HUES48 (cell line): ENCODE measurements around the gene RIPOR2.
"Not testable (repeated sequence)": the region's sequence is repeated elsewhere in the genome, so short reads cannot be mapped to it uniquely, and the experiment has no call there.

Source experiments
- H3K27ac ChIP-seq: one replicate; pipeline ENCODE4 v1.7.0; 2013; ENCODE audit warnings: low read depth, low read length, inconsistent platforms
- H3K27me3 ChIP-seq: 2 replicates; pipeline ENCODE4 v1.6.1; 2013; ENCODE audit warnings: mild to moderate bottlenecking, low read length; ENCODE audit not compliant: control insufficient read depth, insufficient read depth
- H3K36me3 ChIP-seq: 2 replicates; pipeline ENCODE4 v1.6.1; 2013; ENCODE audit warnings: low read length; ENCODE audit not compliant: control insufficient read depth, insufficient read depth
- H3K4me1 ChIP-seq: 2 replicates; pipeline ENCODE4 v1.6.1; 2013; ENCODE audit warnings: mild to moderate bottlenecking, low read length; ENCODE audit not compliant: control insufficient read depth, insufficient read depth
- H3K4me3 ChIP-seq: 2 replicates; pipeline ENCODE4 v1.5.1; 2013; ENCODE audit warnings: mild to moderate bottlenecking, low read depth, low read length
- H3K9ac ChIP-seq: 2 replicates; pipeline ENCODE4 v1.6.1; 2013; ENCODE audit warnings: mild to moderate bottlenecking, low read depth, low read length, moderate library complexity
- H3K9me3 ChIP-seq: 2 replicates; pipeline ENCODE4 v1.6.1; 2013; ENCODE audit warnings: low read length; ENCODE audit not compliant: control insufficient read depth, insufficient read depth

RIPOR2 gene

DNA sequence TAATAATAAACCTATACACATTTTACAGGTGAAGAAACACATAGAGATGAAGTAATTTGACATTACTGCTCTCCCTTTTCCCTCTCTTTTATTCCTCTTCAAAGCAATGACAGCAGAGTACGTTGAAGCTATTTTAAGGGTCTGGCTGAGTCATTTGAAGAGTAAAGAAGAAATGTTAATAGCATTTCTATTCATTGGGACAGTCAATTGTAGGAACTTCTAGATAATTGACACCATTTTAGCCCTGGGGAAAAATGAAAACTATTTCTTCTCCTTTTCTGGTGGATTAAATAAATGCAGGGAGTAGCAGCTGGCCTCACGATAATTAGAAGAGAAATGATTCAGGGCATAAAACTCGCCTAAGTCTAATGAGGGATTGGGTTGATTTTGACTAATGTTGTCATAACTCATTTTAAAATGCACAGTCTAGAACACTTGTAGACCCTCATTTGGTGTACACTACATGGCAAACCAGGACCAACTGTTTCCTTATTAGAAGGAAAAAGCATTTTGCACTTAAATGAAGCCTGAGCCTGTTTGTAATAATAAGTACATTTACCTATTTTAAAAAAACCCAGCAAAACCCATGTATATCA is 48.1 kb downstream of the RIPOR2 start:
- peaks cover 17% of the 10 kb centered on the region for H3K4me1 ChIP-seq
- no peaks in the 10 kb centered on the region for H3K27me3 ChIP-seq
- no peak overlapping the region for H3K27ac ChIP-seq
- no peaks in the 10 kb centered on the region for H3K36me3 ChIP-seq
- H3K9me3 ChIP-seq, result no peaks in the 10 kb centered on the region
- H3K9ac ChIP-seq, result no peak overlapping the region
- H3K4me3 ChIP-seq, result no peak overlapping the region

DNA sequence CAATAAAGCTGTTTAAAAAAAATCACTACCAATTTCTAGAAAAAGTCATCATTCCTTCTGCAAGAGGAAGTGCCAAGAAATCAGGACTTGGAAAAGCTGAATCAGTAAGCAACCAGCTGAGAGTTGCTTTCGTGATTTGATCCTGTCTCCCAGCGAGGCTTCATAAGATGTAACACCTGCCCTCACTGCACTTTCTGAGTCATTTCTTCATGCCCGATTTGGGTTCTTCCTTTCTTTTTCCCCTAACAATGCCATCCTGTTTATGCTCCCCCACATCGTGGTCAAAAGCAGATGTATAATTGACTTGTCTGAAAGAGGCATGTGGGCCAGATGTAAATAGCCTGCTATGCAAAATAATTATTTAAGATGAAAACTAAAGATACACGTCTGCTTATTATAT is 52.1 kb downstream of the RIPOR2 start:
- H3K4me1 ChIP-seq, result peaks cover 29% of the 10 kb centered on the region
- no peaks in the 10 kb centered on the region for H3K27me3 ChIP-seq
- no peaks in the 10 kb centered on the region for H3K9me3 ChIP-seq
- H3K36me3 ChIP-seq, result no peaks in the 10 kb centered on the region
- H3K9ac ChIP-seq, result no peak overlapping the region
- H3K4me3 ChIP-seq, result no peak overlapping the region
- H3K27ac ChIP-seq, result no peak overlapping the region

GRCh38 chr6:24882835-24883555 is 52.8 kb downstream of the RIPOR2 start:
- Histone ChIP-seq H3K9ac (no peak overlapping the region), H3K9me3 (no peaks in the 10 kb centered on the region), H3K4me1 (peaks cover 27% of the 10 kb centered on the region), H3K27me3 (no peaks in the 10 kb centered on the region), H3K27ac (no peak overlapping the region), H3K4me3 (no peak overlapping the region), H3K36me3 (no peaks in the 10 kb centered on the region)

GRCh38 chr6:24882295-24882694 is 53.5 kb downstream of the RIPOR2 start:
- Histone ChIP-seq H3K9me3 (no peaks in the 10 kb centered on the region), H3K9ac (no peak overlapping the region), H3K27ac (no peak overlapping the region), H3K36me3 (no peaks in the 10 kb centered on the region), H3K4me3 (no peak overlapping the region), H3K27me3 (no peaks in the 10 kb centered on the region), H3K4me1 (peaks cover 27% of the 10 kb centered on the region)

DNA sequence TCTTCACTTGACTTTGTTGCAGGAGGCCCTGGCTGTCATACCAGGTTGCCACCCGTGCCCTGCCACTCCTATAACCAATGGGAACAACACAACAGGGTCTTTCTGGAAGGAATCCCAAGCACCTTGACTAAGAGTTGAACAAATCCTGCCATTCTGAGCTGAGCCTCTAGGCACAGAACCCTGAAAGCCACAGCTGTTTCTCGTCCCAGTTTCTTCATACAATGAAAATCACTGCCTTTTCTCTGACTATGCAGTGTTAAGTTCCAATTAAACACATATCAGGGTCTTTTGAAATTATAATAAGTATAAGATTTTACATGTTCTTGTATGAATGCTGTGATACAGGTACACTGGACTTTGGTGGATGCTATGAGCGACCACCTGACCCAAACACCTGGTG is 54.4 kb downstream of the RIPOR2 start:
- Histone ChIP-seq H3K4me3 (no peak overlapping the region), H3K36me3 (no peaks in the 10 kb centered on the region), H3K9me3 (no peaks in the 10 kb centered on the region), H3K4me1 (peaks cover 33% of the 10 kb centered on the region), H3K9ac (no peak overlapping the region), H3K27me3 (no peaks in the 10 kb centered on the region), H3K27ac (no peak overlapping the region)

DNA sequence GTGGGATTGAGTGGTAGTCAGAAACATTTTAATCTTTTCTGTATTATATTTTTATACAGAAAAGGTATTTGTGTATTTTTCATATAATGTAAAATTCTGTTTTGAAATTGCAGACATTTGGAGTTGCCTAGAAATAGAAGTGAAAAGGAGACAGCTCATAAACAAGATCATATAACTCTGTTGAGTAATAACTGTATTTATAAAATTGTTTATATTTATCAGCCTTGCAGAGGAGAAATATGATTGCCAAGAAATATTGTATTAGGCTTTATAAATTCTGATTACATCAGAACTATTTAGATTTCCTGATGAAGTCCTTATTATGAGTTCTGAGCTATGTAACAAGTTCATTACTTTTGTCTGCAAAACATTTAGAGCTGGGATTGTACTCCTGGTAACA is 55.3 kb downstream of the RIPOR2 start:
- H3K27me3 ChIP-seq, result no peaks in the 10 kb centered on the region
- no peaks in the 10 kb centered on the region for H3K36me3 ChIP-seq
- H3K4me3 ChIP-seq, result no peak overlapping the region
- peaks cover 35% of the 10 kb centered on the region for H3K4me1 ChIP-seq
- no peaks in the 10 kb centered on the region for H3K9me3 ChIP-seq
- H3K9ac ChIP-seq, result no peak overlapping the region
- no peak overlapping the region for H3K27ac ChIP-seq

DNA sequence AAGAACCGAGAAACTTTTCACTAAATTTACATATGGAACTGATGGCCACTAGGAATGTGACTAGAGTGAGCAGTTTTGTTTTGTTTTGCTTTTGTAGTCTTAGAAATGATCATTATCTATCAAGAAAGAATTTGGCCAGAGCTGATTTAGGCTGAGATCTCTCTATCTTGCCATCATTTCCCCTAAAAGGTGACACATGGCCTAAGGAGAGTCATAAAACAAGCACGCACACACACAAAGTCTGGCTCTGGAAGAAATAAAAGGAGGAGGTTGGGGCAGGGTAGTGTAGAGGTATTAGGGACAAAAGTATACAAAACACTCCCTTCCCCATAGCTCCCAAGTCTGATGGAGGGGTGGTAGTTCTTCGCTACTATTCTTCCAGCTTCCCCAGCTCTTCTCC is 56.4 kb downstream of the RIPOR2 start:
- no peaks in the 10 kb centered on the region for H3K27me3 ChIP-seq
- H3K4me1 ChIP-seq, result peaks cover 35% of the 10 kb centered on the region
- H3K4me3 ChIP-seq, result no peak overlapping the region
- no peak overlapping the region for H3K27ac ChIP-seq
- H3K9me3 ChIP-seq, result no peaks in the 10 kb centered on the region
- H3K36me3 ChIP-seq, result no peaks in the 10 kb centered on the region
- no peak overlapping the region for H3K9ac ChIP-seq

GRCh38 chr6:24877747-24878146 is 58.0 kb downstream of the RIPOR2 start:
- H3K36me3 ChIP-seq, H3K9me3 ChIP-seq, H3K9ac ChIP-seq, H3K27me3 ChIP-seq, H3K4me3 ChIP-seq: not testable (repeated sequence)
- Histone ChIP-seq H3K4me1 (peaks cover 40% of the 10 kb centered on the region), H3K27ac (peak overlapping the region; percentile 86)

DNA sequence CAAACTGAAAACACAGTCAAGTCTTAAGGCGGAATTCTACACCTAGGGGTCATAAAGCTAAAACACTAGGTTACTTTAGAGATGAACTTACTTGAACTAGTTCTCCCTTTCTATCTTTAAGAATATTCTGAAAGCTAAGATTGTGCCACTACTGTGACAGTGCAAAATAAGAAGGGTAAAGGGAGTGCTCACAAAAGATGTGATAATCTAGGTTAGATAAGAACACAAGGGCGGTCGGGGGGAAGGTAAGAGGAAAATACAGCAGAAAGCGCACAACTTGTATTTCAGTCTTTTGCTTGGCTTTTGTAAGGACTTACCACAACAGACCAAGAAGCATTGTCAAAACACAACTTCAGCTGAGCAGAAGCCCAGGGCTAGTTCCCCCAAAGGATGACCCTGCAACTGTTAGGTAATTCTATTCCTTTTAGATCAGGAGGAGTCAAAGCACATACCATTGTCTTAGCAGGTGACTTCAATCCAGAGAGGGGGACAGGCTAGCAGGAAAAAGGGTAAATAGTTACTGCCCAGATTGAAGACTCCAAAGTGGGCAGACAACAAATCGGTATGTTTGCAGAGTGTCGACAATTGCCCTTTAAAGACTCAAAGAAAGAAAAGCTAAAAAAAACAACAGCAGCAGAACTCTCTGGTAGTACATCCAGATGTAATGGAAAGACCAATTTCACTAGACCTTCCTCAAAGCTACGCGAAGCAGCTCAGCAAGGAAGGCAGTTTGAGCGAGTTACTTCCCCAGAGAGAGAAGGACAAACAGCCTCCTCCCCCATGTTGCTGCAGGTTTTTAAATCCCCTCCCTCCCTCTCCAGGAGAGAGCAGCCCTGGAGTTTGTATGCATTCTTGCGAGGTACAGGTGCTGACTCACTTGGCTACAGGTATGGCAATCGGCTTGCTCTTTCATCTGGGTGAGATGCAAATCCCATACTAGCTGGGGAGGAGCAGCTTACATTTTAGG is 59.0 kb downstream of the RIPOR2 start:
- H3K27ac ChIP-seq, result peak overlapping the region; percentile 86
- H3K9ac ChIP-seq, result peak overlapping the region; percentile 9; the same call in 1 of the 2 replicates
- H3K4me1 ChIP-seq, result peaks cover 44% of the 10 kb centered on the region
- H3K27me3 ChIP-seq, result no peaks in the 10 kb centered on the region
- peaks cover 4% of the 10 kb centered on the region; the same call in 1 of the 2 replicates for H3K36me3 ChIP-seq
- H3K9me3 ChIP-seq, result no peaks in the 10 kb centered on the region
- H3K4me3 ChIP-seq, result peak overlapping the region; percentile 36; the same call in 1 of the 2 replicates

DNA sequence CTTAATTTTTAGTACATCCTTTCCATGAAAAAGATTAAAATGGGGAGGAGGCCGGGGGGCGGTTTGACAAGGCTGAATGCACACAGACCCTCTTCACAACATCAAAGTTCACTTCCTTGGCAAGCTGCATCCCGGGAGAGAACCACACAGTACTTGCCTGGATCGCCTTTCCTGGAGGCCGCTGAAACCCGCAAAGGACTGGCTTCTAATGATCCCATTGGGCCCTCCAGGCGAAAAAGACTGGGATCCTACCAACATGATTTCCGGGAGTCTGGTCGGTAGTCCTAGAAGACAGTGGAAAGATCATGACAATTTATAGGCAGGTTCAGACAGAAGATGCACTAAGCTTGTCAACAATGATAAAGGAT is 60.2 kb downstream of the RIPOR2 start:
- Histone ChIP-seq H3K4me1 (peaks cover 44% of the 10 kb centered on the region), H3K36me3 (peaks cover 4% of the 10 kb centered on the region; the same call in 1 of the 2 replicates), H3K9ac (no peak overlapping the region), H3K9me3 (no peaks in the 10 kb centered on the region), H3K27me3 (no peaks in the 10 kb centered on the region), H3K4me3 (no peak overlapping the region), H3K27ac (no peak overlapping the region)
